HCT116 (cell line): ENCODE results near the gene TJP3. TPM values are rescaled to one million over a fixed set of nuclear protein-coding genes. Genes with fewer than 3 reads are reported as not detected.

Source experiments
- ATAC-seq: fragments of 200-7000 bp; cut with Tn5 transposase; 2 replicates; pipeline ENCODE4 v1.9.1; 2020; ENCODE audit warnings: mild to moderate bottlenecking, moderate library complexity
- BruUV-seq: library from RNA; stranded (reverse); fragments of 400-500 nt; replicated peaks from 2 replicates; lab custom pipeline; 2021; lab: Mats Ljungman, UMichigan
- CTCF ChIA-PET: fragments of 300-600 bp; sonication (Branson Sonifier 250); formaldehyde crosslinking; loops from one replicate; lab custom pipeline; 2021; ENCODE audit warnings: antibody characterized with exemption; lab: Charles Lee
- POLR2A ChIA-PET: fragments of 300-600, 350-600 bp; sonication (Branson Sonifier 250); formaldehyde crosslinking; loops from one replicate; lab custom pipeline; 2021; ENCODE audit warnings: antibody characterized with exemption; lab: Charles Lee
- RAD21 ChIA-PET, 2 experiments: fragments of 300-600 bp; sonication (Branson Sonifier 250); formaldehyde crosslinking; loops; one replicate each; lab custom pipeline; 2023; ENCODE audit warnings: low total read pairs in 2 of 2; ENCODE audit not compliant: uncharacterized antibody in 2 of 2, unreplicated experiment in 2 of 2, low non-redundant PET in 1 of 2; lab: Charles Lee
- DNase-seq: peaks from one replicate; pipeline ENCODE4 v3.0.0-alpha.2; 2010; ENCODE audit warnings: low read depth, low spot score
- H2AFZ ChIP-seq: fragments of 200-600 bp; shearing (Covaris generic), sonication (generic); 2 replicates; pipeline ENCODE4 v1.6.1; 2017; ENCODE audit warnings: low read depth, mixed run types, mixed read lengths, antibody characterized with exemption, low read length; ENCODE audit not compliant: poor library complexity, severe bottlenecking
- H3K27ac ChIP-seq: 2 replicates; pipeline ENCODE4 v1.5.1; 2012; ENCODE audit warnings: low read depth, low read length
- H3K27me3 ChIP-seq: fragments of 200-600 bp; sonication (generic); 2 replicates; pipeline ENCODE4 v1.6.1; 2016; ENCODE audit warnings: mixed run types, low read length, mixed read lengths; ENCODE audit not compliant: insufficient read depth
- H3K36me3 ChIP-seq, 2 experiments: fragments of 200-500 bp in 1 of 2; fragments of 200-600 bp in 1 of 2; sonication (Bioruptor generic) in 1 of 2; sonication (generic) in 1 of 2; 2 replicates each; pipeline versions ENCODE4 v1.5.1 to v1.6.1; 2014 to 2016; ENCODE audit warnings: low read length in 2 of 2, inconsistent platforms in 1 of 2, mixed read lengths in 1 of 2, mixed run types in 1 of 2; ENCODE audit not compliant: insufficient read depth in 2 of 2, control insufficient read depth in 1 of 2
- H3K4me1 ChIP-seq, 2 experiments: fragments of 200-600 bp in 1 of 2; sonication (generic) in 1 of 2; 2 replicates each; pipeline versions ENCODE4 v1.5.1 to v1.6.1; 2012 to 2017; ENCODE audit warnings: low read length in 2 of 2, inconsistent platforms in 1 of 2, mild to moderate bottlenecking in 1 of 2, mixed read lengths in 1 of 2, mixed run types in 1 of 2, moderate library complexity in 1 of 2; ENCODE audit not compliant: insufficient read depth in 2 of 2, control insufficient read depth in 1 of 2
- H3K4me2 ChIP-seq: fragments of 200-600 bp; sonication (generic); 2 replicates; pipeline ENCODE4 v1.6.1; 2017; ENCODE audit warnings: mixed run types, low read length, mixed read lengths
- H3K4me3 ChIP-seq, 2 experiments: fragments of 200-600 bp in 1 of 2; sonication (generic) in 1 of 2; replicated peaks in 1 of 2; 2 replicates each; pipeline ENCODE4 v1.5.1; 2011 to 2016; ENCODE audit warnings: low read length in 2 of 2, control low read depth in 1 of 2, low read depth in 1 of 2, mild to moderate bottlenecking in 1 of 2, mixed read lengths in 1 of 2, mixed run types in 1 of 2
- H3K79me2 ChIP-seq: fragments of 200-600 bp; sonication (generic); 2 replicates; pipeline ENCODE4 v1.6.1; 2017; ENCODE audit warnings: mild to moderate bottlenecking, mixed run types, low read length, moderate library complexity, mixed read lengths; ENCODE audit not compliant: insufficient read depth
- H3K9ac ChIP-seq: fragments of 200-600 bp; sonication (generic); 2 replicates; pipeline ENCODE4 v1.6.1; 2016; ENCODE audit warnings: low read length, mixed read lengths
- H3K9me2 ChIP-seq: fragments of 200-600 bp; sonication (generic), shearing (Covaris generic); 2 replicates; pipeline ENCODE4 v1.6.1; 2017; ENCODE audit warnings: mixed run types, mild to moderate bottlenecking, moderate library complexity; ENCODE audit not compliant: insufficient read depth
- H3K9me3 ChIP-seq, 2 experiments: fragments of 200-500 bp in 1 of 2; fragments of 200-600 bp in 1 of 2; sonication (Bioruptor generic) in 1 of 2; sonication (generic) in 1 of 2; 2 replicates each; pipeline ENCODE4 v1.6.1; 2014 to 2017; ENCODE audit warnings: low read length in 2 of 2, mixed read lengths in 2 of 2, inconsistent platforms in 1 of 2, low read depth in 1 of 2, mild to moderate bottlenecking in 1 of 2, mixed run types in 1 of 2, moderate library complexity in 1 of 2; ENCODE audit not compliant: control insufficient read depth in 1 of 2, insufficient read depth in 1 of 2
- H4K20me1 ChIP-seq: fragments of 200-600 bp; sonication (generic), shearing (Covaris generic); 2 replicates; pipeline ENCODE4 v1.6.1; 2017; ENCODE audit warnings: mixed run types, mild to moderate bottlenecking, moderate library complexity; ENCODE audit not compliant: insufficient read depth
- CBX3 ChIP-seq: IDR thresholded peaks from 2 replicates; pipeline ENCODE4 v1.6.1; 2012; ENCODE audit warnings: low read depth
- EGR1 ChIP-seq: IDR thresholded peaks from 2 replicates; pipeline ENCODE4 v1.6.1; 2012; ENCODE audit warnings: low read depth
- EZH2phosphoT487 ChIP-seq: fragments of 200-600 bp; IDR thresholded peaks from 2 replicates; pipeline ENCODE4 v1.6.1; 2018; ENCODE audit warnings: antibody characterized with exemption, borderline replicate concordance
- FOSL1 ChIP-seq: IDR thresholded peaks from 2 replicates; pipeline ENCODE4 v1.6.1; 2012; ENCODE audit warnings: low read depth
- JUND ChIP-seq: IDR thresholded peaks from 2 replicates; pipeline ENCODE4 v1.6.1; 2012
- MAX ChIP-seq: IDR thresholded peaks from 2 replicates; pipeline ENCODE4 v1.6.1; 2012
- POLR2AphosphoS5 ChIP-seq: IDR thresholded peaks from 2 replicates; pipeline ENCODE4 v1.6.1; 2011; ENCODE audit warnings: mild to moderate bottlenecking, low read depth, low read length, moderate library complexity
- REST ChIP-seq: IDR thresholded peaks from 2 replicates; pipeline ENCODE4 v1.6.1; 2012; ENCODE audit warnings: low read depth
- SP1 ChIP-seq: IDR thresholded peaks from 2 replicates; pipeline ENCODE4 v1.6.1; 2012; ENCODE audit warnings: low read depth
- SRF ChIP-seq: IDR thresholded peaks from 2 replicates; pipeline ENCODE4 v1.6.1; 2012; ENCODE audit warnings: low read depth
- ZFX ChIP-seq: fragments of 450-650 bp; IDR thresholded peaks from 2 replicates; pipeline ENCODE4 v1.6.1; 2017
- ZNF274 ChIP-seq: fragments of 200-500 bp; sonication (Bioruptor generic); IDR thresholded peaks from 2 replicates; pipeline ENCODE4 v1.6.1; 2014; ENCODE audit warnings: mild to moderate bottlenecking, low read depth, low read length, inconsistent platforms
- intact Hi-C: fragments of 100-400 bp; cut with micrococcal nuclease; formaldehyde crosslinking; loops from 2 replicates; pipeline ENCODE4 v1.10.0; 2022
- total RNA-seq: library from RNA; stranded (reverse); gene quantifications from one replicate; pipeline ENCODE4 v1.2.1, GENCODE V29; 2021; ENCODE audit not compliant: unreplicated experiment
- TF ChIP-seq, protein P1 (sequence below): IDR thresholded peaks from 2 replicates; pipeline ENCODE4 v1.6.1; 2011; ENCODE audit warnings: mild to moderate bottlenecking, low read length, moderate library complexity; ENCODE audit not compliant: insufficient replicate concordance; ENCODE audit errors: extremely low read depth

The TJP3 gene
- total RNA-seq, 1 experiment from 2014 or later: 69.6 TPM

DNA sequence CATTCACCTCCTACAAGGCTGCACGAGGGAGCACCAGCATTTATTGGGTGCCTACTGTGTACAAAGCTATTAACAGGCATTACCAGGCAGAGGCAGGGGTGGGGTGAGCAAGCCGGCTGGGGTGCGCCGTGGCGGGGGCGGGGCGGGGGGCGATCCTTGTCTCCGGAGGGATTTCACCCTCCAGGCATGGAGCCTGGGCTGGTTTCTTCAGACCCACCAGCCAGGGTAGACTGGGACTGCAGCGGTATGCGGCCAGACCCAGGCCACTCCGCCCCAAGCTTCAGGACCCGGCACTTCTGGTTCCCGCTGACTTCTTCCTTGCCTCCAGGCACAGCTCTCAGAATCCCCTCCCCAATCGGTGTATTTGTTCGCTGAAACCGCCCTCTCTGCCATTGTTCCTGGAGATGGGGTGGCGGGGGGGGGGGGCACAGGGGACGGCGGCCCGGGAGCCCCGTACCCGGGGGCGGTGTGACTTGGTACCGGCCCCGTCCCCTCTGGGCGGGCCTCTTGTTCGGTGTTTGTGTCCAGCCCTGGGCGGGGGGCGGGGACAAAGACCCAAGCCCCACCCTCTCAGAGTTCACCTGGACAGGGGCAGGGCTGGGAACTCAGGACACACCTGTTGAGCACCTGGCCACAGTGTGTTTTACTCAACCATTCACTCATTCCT is 14.4 kb downstream of the TJP3 start:
- peak overlapping the region; percentile 60 for H3K9ac ChIP-seq
- intact Hi-C loops: loop anchor here (10.0 kb wide), 1 partner anchor 482 kb away; no protein-coding TSS in a partner anchor
- ATAC-seq: peak; percentile 62
- no TSS peak for BruUV-seq
- CTCF ChIA-PET: interaction anchor here (0.6 to 1.4 kb wide), 2 partner anchors 14 to 219 kb away, joined by 4 to 6 read pairs; partner anchors contain the start of gene TJP3
- H3K79me2 ChIP-seq: no peaks in the 10 kb centered on the region
- peak overlapping the region; percentile 63 to 71 for H3K4me3 ChIP-seq
- no peak for DNase-seq
- peaks cover 59 to 96% of the 10 kb centered on the region in 2 experiments for H3K4me1 ChIP-seq
- TF ChIP-seq SP1: peak; percentile 94
- 0 out of 2 replicates have a peak, but pooled peaks have one; percentile 44 for TF ChIP-seq MAX
- peak; percentile 55 for TF ChIP-seq POLR2AphosphoS5
- TF ChIP-seq SRF: no peak
- 0 out of 2 replicates have a peak, but pooled peaks have one; percentile 27 for TF ChIP-seq JUND
- H3K27me3 ChIP-seq: no peaks in the 10 kb centered on the region
- no peak overlapping the region for H2AFZ ChIP-seq
- RAD21 ChIA-PET: interaction anchor here in 1 of 2 experiments (1.3 kb wide), 1 partner anchor 126 kb away, joined by 4 read pairs; no protein-coding TSS in a partner anchor
- peak overlapping the region; percentile 97 for H3K4me2 ChIP-seq
- H3K27ac ChIP-seq: peak overlapping the region; percentile 57
- H3K36me3 ChIP-seq: no peaks in the 10 kb centered on the region
- H4K20me1 ChIP-seq: no peaks in the 10 kb centered on the region
- POLR2A ChIA-PET: interaction anchor here (0.6 to 1.9 kb wide), 5 partner anchors 11 to 562 kb away, joined by 3 to 10 read pairs (median 5); partner anchors contain the start of genes MRPL54 and TJP3
- H3K9me2 ChIP-seq: no peaks in the 10 kb centered on the region
- H3K9me3 ChIP-seq: no peaks in the 10 kb centered on the region

DNA sequence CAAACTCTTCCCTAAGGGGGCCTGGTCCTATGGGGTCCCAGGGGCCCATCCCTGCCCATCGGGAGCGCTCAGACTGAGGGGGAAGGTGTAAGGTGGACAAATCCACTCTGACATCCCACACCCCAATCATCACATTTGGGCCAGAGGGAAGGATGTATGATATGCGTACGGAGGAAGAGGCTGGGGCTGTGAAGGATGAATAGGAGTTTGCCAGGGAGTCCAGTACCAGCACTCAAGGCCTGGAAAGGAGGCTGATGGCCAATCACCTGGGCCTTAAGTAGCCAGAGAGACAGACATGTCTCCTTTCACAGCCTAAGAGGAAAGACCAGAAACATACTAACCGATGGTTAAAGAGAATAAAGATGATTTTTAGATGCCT is 14.9 kb downstream of the TJP3 start:
- no TSS peak for BruUV-seq
- H3K27ac ChIP-seq: peak overlapping the region; percentile 57
- H3K4me2 ChIP-seq: peak overlapping the region; percentile 97
- intact Hi-C loops: loop anchor here (10.0 kb wide), 1 partner anchor 482 kb away; no protein-coding TSS in a partner anchor
- peaks cover 61 to 96% of the 10 kb centered on the region in 2 experiments for H3K4me1 ChIP-seq
- H2AFZ ChIP-seq: no peak overlapping the region
- ChIA-PET POLR2A (interaction anchor here (1.7 to 1.9 kb wide), 2 partner anchors 13 to 39 kb away, joined by 5 to 10 read pairs; partner anchors contain the start of gene MRPL54), RAD21 (no interaction called here), CTCF (interaction anchor here (2.0 kb wide), 1 partner anchor 126 kb away, joined by 8 read pairs; no protein-coding TSS in a partner anchor)
- no peak for DNase-seq
- TF ChIP-seq EZH2phosphoT487 (no peak), EGR1 (no peak), ZFX (no peak), ZNF274 (no peak), CBX3 (no peak), FOSL1 (no peak), REST (no peak), MAX (no peak)
- TF ChIP-seq, protein P1, sequence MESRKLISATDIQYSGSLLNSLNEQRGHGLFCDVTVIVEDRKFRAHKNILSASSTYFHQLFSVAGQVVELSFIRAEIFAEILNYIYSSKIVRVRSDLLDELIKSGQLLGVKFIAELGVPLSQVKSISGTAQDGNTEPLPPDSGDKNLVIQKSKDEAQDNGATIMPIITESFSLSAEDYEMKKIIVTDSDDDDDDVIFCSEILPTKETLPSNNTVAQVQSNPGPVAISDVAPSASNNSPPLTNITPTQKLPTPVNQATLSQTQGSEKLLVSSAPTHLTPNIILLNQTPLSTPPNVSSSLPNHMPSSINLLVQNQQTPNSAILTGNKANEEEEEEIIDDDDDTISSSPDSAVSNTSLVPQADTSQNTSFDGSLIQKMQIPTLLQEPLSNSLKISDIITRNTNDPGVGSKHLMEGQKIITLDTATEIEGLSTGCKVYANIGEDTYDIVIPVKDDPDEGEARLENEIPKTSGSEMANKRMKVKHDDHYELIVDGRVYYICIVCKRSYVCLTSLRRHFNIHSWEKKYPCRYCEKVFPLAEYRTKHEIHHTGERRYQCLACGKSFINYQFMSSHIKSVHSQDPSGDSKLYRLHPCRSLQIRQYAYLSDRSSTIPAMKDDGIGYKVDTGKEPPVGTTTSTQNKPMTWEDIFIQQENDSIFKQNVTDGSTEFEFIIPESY: no peak
- no peaks in the 10 kb centered on the region for H4K20me1 ChIP-seq
- ATAC-seq: no peak
- peak overlapping the region; percentile 60; the same call in 1 of the 2 replicates for H3K9ac ChIP-seq
- peak overlapping the region; percentile 63 to 71 for H3K4me3 ChIP-seq
- no peaks in the 10 kb centered on the region for H3K9me3 ChIP-seq
- H3K79me2 ChIP-seq: no peaks in the 10 kb centered on the region
- H3K9me2 ChIP-seq: no peaks in the 10 kb centered on the region
- H3K27me3 ChIP-seq: no peaks in the 10 kb centered on the region
- H3K36me3 ChIP-seq: no peaks in the 10 kb centered on the region
